CD4-positive, alpha-beta T cell (primary cell): Measurements from ENCODE around the gene ZNF468. TPM values are rescaled to one million over a fixed set of nuclear protein-coding genes. Genes with fewer than 3 reads are reported as not detected.
"Not testable (repeated sequence)": the region's sequence is repeated elsewhere in the genome, so short reads cannot be mapped to it uniquely, and the experiment has no call there.

ENCODE experiments used
- ATAC-seq: fragments of 200-7000 bp; cut with Tn5 transposase; one replicate; pipeline ENCODE4 v1.10.0; 2022; ENCODE audit warnings: mild to moderate bottlenecking; ENCODE audit not compliant: poor library complexity
- CTCF ChIA-PET: fragments of 350-600 bp; sonication (Branson Sonifier 250); formaldehyde crosslinking; loops from one replicate; lab custom pipeline; 2021; ENCODE audit warnings: antibody characterized with exemption, inconsistent platforms; lab: Charles Lee
- POLR2A ChIA-PET: fragments of 350-600 bp; sonication (Branson Sonifier 250); formaldehyde crosslinking; loops from one replicate; lab custom pipeline; 2021; ENCODE audit warnings: antibody characterized with exemption, inconsistent platforms; lab: Charles Lee
- DNase-seq, 14 experiments: peaks; one replicate each; pipeline ENCODE4 v3.0.0-alpha.2; 2013 to 2020; ENCODE audit warnings: mixed read lengths in 2 of 14
- H3K27ac ChIP-seq, 2 donors: one replicate each; pipeline versions ENCODE4 v1.5.1 to v1.7.0; 2013; ENCODE audit warnings: low read length in 2 of 2, low read depth in 1 of 2, mild to moderate bottlenecking in 1 of 2
- H3K27me3 ChIP-seq, 2 experiments: 1 replicate in 1 of 2; 2 replicates in 1 of 2; pipeline versions ENCODE4 v1.6.1 to v1.7.0; 2013; ENCODE audit warnings: low read length in 2 of 2, control low read depth in 1 of 2, mild to moderate bottlenecking in 1 of 2, moderate library complexity in 1 of 2; ENCODE audit not compliant: insufficient read depth in 2 of 2, control insufficient read depth in 1 of 2
- H3K36me3 ChIP-seq: one replicate; pipeline ENCODE4 v1.6.1; 2013; ENCODE audit warnings: low read length, control low read depth; ENCODE audit not compliant: insufficient read depth
- H3K4me1 ChIP-seq: one replicate; pipeline ENCODE4 v1.6.1; 2013; ENCODE audit warnings: low read length, control low read depth; ENCODE audit not compliant: insufficient read depth
- H3K4me3 ChIP-seq: one replicate; pipeline ENCODE4 v1.5.1; 2013; ENCODE audit warnings: mild to moderate bottlenecking, low read length, moderate library complexity
- H3K9me3 ChIP-seq, 2 experiments: 1 replicate in 1 of 2; 2 replicates in 1 of 2; pipeline versions ENCODE4 v1.6.1 to v1.7.0; 2013; ENCODE audit warnings: low read length in 2 of 2, mild to moderate bottlenecking in 2 of 2, control low read depth in 1 of 2, moderate library complexity in 1 of 2; ENCODE audit not compliant: control insufficient read depth in 1 of 2, insufficient read depth in 1 of 2
- H3K27ac Mint-ChIP-seq: one replicate; pipeline ENCODE4 v1.8.0; 2020; ENCODE audit warnings: mixed read lengths
- H3K27me3 Mint-ChIP-seq: one replicate; pipeline ENCODE4 v1.8.0; 2021; ENCODE audit warnings: mixed read lengths
- H3K36me3 Mint-ChIP-seq: one replicate; pipeline ENCODE4 v1.8.0; 2021; ENCODE audit warnings: low read depth, mixed read lengths
- H3K4me1 Mint-ChIP-seq: one replicate; pipeline ENCODE4 v1.8.0; 2021; ENCODE audit warnings: low read depth, mixed read lengths
- H3K4me3 Mint-ChIP-seq: one replicate; pipeline ENCODE4 v1.8.0; 2020; ENCODE audit warnings: mild to moderate bottlenecking, mixed read lengths
- H3K9me3 Mint-ChIP-seq: one replicate; pipeline ENCODE4 v1.8.0; 2020; ENCODE audit warnings: mixed read lengths
- intact Hi-C, 2 experiments: fragments of 100-400 bp; cut with DNase I in 1 of 2; cut with micrococcal nuclease in 1 of 2; formaldehyde crosslinking; loops; one replicate each; pipeline versions ENCODE4 v1.15.1 to v1.9.0; 2023 to 2025; cut with DNase I, micrococcal nuclease
- total RNA-seq, 174 experiments: library from RNA in 2 of 174; stranded (reverse) in 2 of 174; gene quantifications; one replicate each; pipeline ENCODE4 v1.2.3 and lab custom pipeline; 2021 to 2026
- TF ChIP-seq, protein P1 (sequence below): fragments of 200-600 bp; IDR thresholded peaks from one replicate; pipeline ENCODE4 v1.8.0; 2022; ENCODE audit warnings: antibody characterized with exemption, mild to moderate bottlenecking

The ZNF468 gene
- total RNA-seq, 2 experiments from 2014 or later, result 8.4 to 11.6 TPM

- H3K36me3 ChIP-seq, result peaks cover 48% of the 10 kb centered on the region
- no peaks in the 10 kb centered on the region for H3K27me3 Mint-ChIP-seq
- no peaks in the 10 kb centered on the region for H3K4me1 Mint-ChIP-seq
- H3K27ac ChIP-seq, result no peak overlapping the region
- DNase-seq, result no peak
- intact Hi-C loops, result no loop called here
- H3K4me3 Mint-ChIP-seq, result no peak overlapping the region
- no peak for ATAC-seq
- H3K4me1 ChIP-seq, result no peaks in the 10 kb centered on the region
- no peak overlapping the region for H3K27ac Mint-ChIP-seq
- H3K27me3 ChIP-seq, result no peaks in the 10 kb centered on the region
- H3K9me3 Mint-ChIP-seq, result peaks cover 4% of the 10 kb centered on the region
- H3K9me3 ChIP-seq, result peaks cover 60% of the 10 kb centered on the region in 2 experiments
- ChIA-PET POLR2A (no interaction called here), CTCF (no interaction called here)
- H3K4me3 ChIP-seq, result no peak overlapping the region
- TF ChIP-seq, protein P1, sequence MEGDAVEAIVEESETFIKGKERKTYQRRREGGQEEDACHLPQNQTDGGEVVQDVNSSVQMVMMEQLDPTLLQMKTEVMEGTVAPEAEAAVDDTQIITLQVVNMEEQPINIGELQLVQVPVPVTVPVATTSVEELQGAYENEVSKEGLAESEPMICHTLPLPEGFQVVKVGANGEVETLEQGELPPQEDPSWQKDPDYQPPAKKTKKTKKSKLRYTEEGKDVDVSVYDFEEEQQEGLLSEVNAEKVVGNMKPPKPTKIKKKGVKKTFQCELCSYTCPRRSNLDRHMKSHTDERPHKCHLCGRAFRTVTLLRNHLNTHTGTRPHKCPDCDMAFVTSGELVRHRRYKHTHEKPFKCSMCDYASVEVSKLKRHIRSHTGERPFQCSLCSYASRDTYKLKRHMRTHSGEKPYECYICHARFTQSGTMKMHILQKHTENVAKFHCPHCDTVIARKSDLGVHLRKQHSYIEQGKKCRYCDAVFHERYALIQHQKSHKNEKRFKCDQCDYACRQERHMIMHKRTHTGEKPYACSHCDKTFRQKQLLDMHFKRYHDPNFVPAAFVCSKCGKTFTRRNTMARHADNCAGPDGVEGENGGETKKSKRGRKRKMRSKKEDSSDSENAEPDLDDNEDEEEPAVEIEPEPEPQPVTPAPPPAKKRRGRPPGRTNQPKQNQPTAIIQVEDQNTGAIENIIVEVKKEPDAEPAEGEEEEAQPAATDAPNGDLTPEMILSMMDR, result no peak
- peaks cover 72% of the 10 kb centered on the region for H3K36me3 Mint-ChIP-seq
Measured at GRCh38 chr19:52809801-52810200, 47.6 kb downstream of the ZNF468 start.

DNA sequence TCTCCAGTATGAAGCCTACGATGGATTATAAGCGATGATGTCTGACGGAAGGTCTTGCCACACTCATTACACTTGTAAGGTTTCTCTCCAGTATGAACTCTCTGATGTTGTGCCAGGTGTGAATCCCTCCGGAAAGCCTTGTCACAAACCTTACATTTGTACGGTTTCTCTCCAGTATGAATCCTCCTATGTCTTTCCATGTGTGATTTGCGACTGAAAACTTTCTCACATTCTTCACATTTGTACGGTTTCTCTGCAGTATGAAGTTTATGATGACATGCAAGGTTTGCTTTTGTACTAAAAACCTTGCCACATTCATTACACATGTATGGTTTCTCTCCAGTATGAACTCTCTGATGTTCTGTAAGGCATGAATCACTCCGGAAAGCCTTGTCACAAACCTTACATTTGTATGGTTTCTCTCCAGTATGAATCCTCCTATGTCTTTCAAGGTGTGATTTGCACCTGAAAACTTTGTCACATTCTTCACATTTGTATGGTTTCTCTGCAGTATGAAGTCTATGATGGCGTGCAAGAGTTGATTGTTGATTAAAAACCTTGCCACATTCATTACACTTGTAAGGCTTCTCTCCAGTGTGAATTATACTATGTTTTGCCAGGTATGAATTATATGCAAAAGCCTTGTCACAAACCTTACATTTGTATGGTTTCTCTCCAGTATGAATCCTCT lies 57.3 kb downstream of the ZNF468 start:
- Histone ChIP-seq H3K36me3 (peaks cover 45% of the 10 kb centered on the region), H3K9me3 (peaks cover 55 to 97% of the 10 kb centered on the region in 2 experiments)
- POLR2A ChIA-PET, CTCF ChIA-PET, H3K27ac Mint-ChIP-seq, H3K27me3 ChIP-seq, H3K4me1 ChIP-seq, H3K27ac ChIP-seq, H3K4me3 ChIP-seq, ATAC-seq, intact Hi-C loops, H3K4me3 Mint-ChIP-seq, H3K27me3 Mint-ChIP-seq, H3K4me1 Mint-ChIP-seq, DNase-seq: not testable (repeated sequence)
- H3K36me3 Mint-ChIP-seq, result peaks cover 93% of the 10 kb centered on the region
- peaks cover 23% of the 10 kb centered on the region for H3K9me3 Mint-ChIP-seq

DNA sequence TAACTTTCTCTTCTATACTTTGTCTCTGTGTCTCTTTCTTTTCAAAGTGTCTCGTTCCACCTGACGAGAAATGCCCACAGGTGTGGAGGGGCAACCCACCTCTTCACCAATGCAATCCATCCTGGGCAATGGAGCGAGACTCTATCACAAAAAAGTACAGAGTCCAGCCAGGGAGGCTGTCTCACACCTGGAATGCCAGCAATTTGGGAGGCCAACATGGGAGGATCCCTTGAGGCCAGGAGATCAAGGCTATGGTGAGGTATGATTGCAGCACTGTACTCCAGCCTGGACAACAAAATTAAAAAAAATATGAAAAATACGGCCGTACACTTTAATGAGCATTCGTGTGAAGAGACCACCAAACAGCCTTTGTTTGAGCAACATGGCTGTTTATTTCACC lies 68.0 kb downstream of the ZNF468 start:
- Histone ChIP-seq H3K27ac (no peak overlapping the region), H3K27me3 (peaks cover 0 to 2% of the 10 kb centered on the region in 2 experiments), H3K9me3 (peaks cover 12 to 51% of the 10 kb centered on the region in 2 experiments), H3K4me3 (no peak overlapping the region), H3K4me1 (peaks cover 23% of the 10 kb centered on the region), H3K36me3 (no peaks in the 10 kb centered on the region)
- peaks cover 36% of the 10 kb centered on the region for H3K36me3 Mint-ChIP-seq
- POLR2A ChIA-PET, result no interaction called here
- TF ChIP-seq, protein P1, result no peak
- peak overlapping the region; percentile 79 for H3K4me3 Mint-ChIP-seq
- H3K4me1 Mint-ChIP-seq, result peaks cover 31% of the 10 kb centered on the region
- H3K27ac Mint-ChIP-seq, result no peak overlapping the region
- DNase-seq (no peak), ATAC-seq (no peak)
- no peaks in the 10 kb centered on the region for H3K27me3 Mint-ChIP-seq
- CTCF ChIA-PET, result no interaction called here
- peaks cover 2% of the 10 kb centered on the region for H3K9me3 Mint-ChIP-seq
- intact Hi-C loops, result loop anchor here in 1 of 2 experiments (2.0 to 10.0 kb wide), 2 partner anchors 67 to 155 kb away; partner anchors contain the start of gene ZNF468

Other genes with a start within 250 kb of the ZNF468 start
- gene ZNF83, start 219.3 kb downstream of the ZNF468 start, total RNA-seq, result 10 to 100 TPM; 58.7 to 60.2 TPM
- 10 to 100 TPM; 14.6 to 15.5 TPM for gene ZNF611, start 122.6 kb downstream of the ZNF468 start, total RNA-seq
- 10 to 100 TPM; 11.2 to 13.4 TPM for gene ZNF600, start 70.8 kb downstream of the ZNF468 start, total RNA-seq
- gene ZNF28, start 36.0 kb downstream of the ZNF468 start, total RNA-seq, result 1 to 10 TPM; 3.5 to 5.4 TPM
- gene ZNF320, start 40.0 kb upstream of the ZNF468 start, total RNA-seq, result 1 to 10 TPM; 7.2 to 7.4 TPM
- gene ZNF888, start 65.8 kb upstream of the ZNF468 start, total RNA-seq, result 1 to 10 TPM; 2.5 to 3.0 TPM
- 1 to 10 TPM; 3.6 to 5.5 TPM for gene ZNF816, start 105.3 kb upstream of the ZNF468 start, total RNA-seq
- not detected for gene ERVV-1, start 156.3 kb upstream of the ZNF468 start, total RNA-seq
- gene ERVV-2, start 187.1 kb upstream of the ZNF468 start, total RNA-seq, result not detected
- gene ZNF160, start 245.8 kb upstream of the ZNF468 start, total RNA-seq, result 10 to 100 TPM; 42.1 to 45.5 TPM